Measurements from ENCODE around the gene ZBTB20.

The ZBTB20 gene

GRCh38 chr3:114659109-114660061 is 487.7 kb downstream of the ZBTB20 start:
- H3K4me2 ChIP-seq (ENCODE audit: low read depth, low read length) = no peak overlapping the region
- H3K4me3 ChIP-seq (ENCODE audit: low read length) = no peak overlapping the region
- H3K79me2 ChIP-seq (ENCODE audit: low read length) = no peaks in the 10 kb centered on the region
- H3K9me3 ChIP-seq (replicated peaks; ENCODE audit: insufficient read depth, low read length) = no peaks in the 10 kb centered on the region
- H3K4me1 ChIP-seq (ENCODE audit: low read length) = no peaks in the 10 kb centered on the region
- H3K9ac ChIP-seq (ENCODE audit: low read length) = no peak overlapping the region
- H2AFZ ChIP-seq (ENCODE audit: low read length) = no peak overlapping the region
- no peak for TF ChIP-seq CTCF (IDR thresholded peaks at IDR 0.05; ENCODE audit: low read length)
- TF ChIP-seq EZH2 (optimal IDR thresholded peaks at IDR 0.05; ENCODE audit: low read depth, low read length) = no peak
- no peak for TF ChIP-seq EZH2phosphoT487 (IDR thresholded peaks at IDR 0.05; ENCODE audit: low read length)
- no peak overlapping the region for H3K27ac ChIP-seq (ENCODE audit: low read length)
- DNase-seq = no peak
- H3K9me2 ChIP-seq (replicated peaks; ENCODE audit: insufficient read depth, low read length) = no peaks in the 10 kb centered on the region
- no peaks in the 10 kb centered on the region for H4K20me1 ChIP-seq (ENCODE audit: insufficient read depth, low read length)
- no peaks in the 10 kb centered on the region for H3F3A ChIP-seq (ENCODE audit: insufficient read depth, low read length)
- no peaks in the 10 kb centered on the region for H3K36me3 ChIP-seq (replicated peaks; ENCODE audit: insufficient read depth, low read length)
- no peaks in the 10 kb centered on the region for H3K27me3 ChIP-seq (replicated peaks; ENCODE audit: insufficient read depth, low read length)

GRCh38 chr3:114651555-114651954 is 495.5 kb downstream of the ZBTB20 start:
- Histone ChIP-seq H3F3A (ENCODE audit: insufficient read depth, low read length) (no peaks in the 10 kb centered on the region), H3K79me2 (ENCODE audit: low read length) (no peaks in the 10 kb centered on the region), H3K36me3 (replicated peaks; ENCODE audit: insufficient read depth, low read length) (no peaks in the 10 kb centered on the region), H3K4me1 (ENCODE audit: low read length) (no peaks in the 10 kb centered on the region), H3K4me3 (ENCODE audit: low read length) (no peak overlapping the region), H3K9me3 (replicated peaks; ENCODE audit: insufficient read depth, low read length) (no peaks in the 10 kb centered on the region), H3K9ac (ENCODE audit: low read length) (no peak overlapping the region), H3K4me2 (ENCODE audit: low read depth, low read length) (no peak overlapping the region), H3K9me2 (replicated peaks; ENCODE audit: insufficient read depth, low read length) (no peaks in the 10 kb centered on the region), H2AFZ (ENCODE audit: low read length) (no peak overlapping the region), H4K20me1 (ENCODE audit: insufficient read depth, low read length) (no peaks in the 10 kb centered on the region), H3K27ac (ENCODE audit: low read length) (no peak overlapping the region), H3K27me3 (replicated peaks; ENCODE audit: insufficient read depth, low read length) (no peaks in the 10 kb centered on the region)
- no peak for DNase-seq
- no peak for TF ChIP-seq EZH2 (optimal IDR thresholded peaks at IDR 0.05; ENCODE audit: low read depth, low read length)
- TF ChIP-seq EZH2phosphoT487 (IDR thresholded peaks at IDR 0.05; ENCODE audit: low read length) = no peak
- TF ChIP-seq CTCF (IDR thresholded peaks at IDR 0.05; ENCODE audit: low read length) = no peak

- H2AFZ ChIP-seq (ENCODE audit: low read length) = no peak overlapping the region
- no peaks in the 10 kb centered on the region for H3K4me1 ChIP-seq (ENCODE audit: low read length)
- H3K9me3 ChIP-seq (replicated peaks; ENCODE audit: insufficient read depth, low read length) = no peaks in the 10 kb centered on the region
- DNase-seq = no peak
- no peaks in the 10 kb centered on the region for H3K9me2 ChIP-seq (replicated peaks; ENCODE audit: insufficient read depth, low read length)
- no peak overlapping the region for H3K9ac ChIP-seq (ENCODE audit: low read length)
- no peak overlapping the region for H3K27ac ChIP-seq (ENCODE audit: low read length)
- no peak for TF ChIP-seq EZH2phosphoT487 (IDR thresholded peaks at IDR 0.05; ENCODE audit: low read length)
- no peak for TF ChIP-seq CTCF (IDR thresholded peaks at IDR 0.05; ENCODE audit: low read length)
- TF ChIP-seq EZH2 (optimal IDR thresholded peaks at IDR 0.05; ENCODE audit: low read depth, low read length) = no peak
- H3K79me2 ChIP-seq (ENCODE audit: low read length) = no peaks in the 10 kb centered on the region
- H3K4me2 ChIP-seq (ENCODE audit: low read depth, low read length) = no peak overlapping the region
- H4K20me1 ChIP-seq (ENCODE audit: insufficient read depth, low read length) = no peaks in the 10 kb centered on the region
- H3K36me3 ChIP-seq (replicated peaks; ENCODE audit: insufficient read depth, low read length) = no peaks in the 10 kb centered on the region
- no peaks in the 10 kb centered on the region for H3K27me3 ChIP-seq (replicated peaks; ENCODE audit: insufficient read depth, low read length)
- H3F3A ChIP-seq (ENCODE audit: insufficient read depth, low read length) = no peaks in the 10 kb centered on the region
- no peak overlapping the region for H3K4me3 ChIP-seq (ENCODE audit: low read length)
These were observed 496.3 kb downstream of the ZBTB20 start for GRCh38 chr3:114650808-114651207.

Measured in MM.1S (cell line).